GM12892 (cell line): ENCODE results near the gene KATNB1.

Source experiments
- POLR2A ChIP-seq: IDR thresholded peaks from 2 replicates; pipeline ENCODE4 v1.6.1; 2011; ENCODE audit warnings: low read depth, low read length, control low read depth
- POLR2AphosphoS5 ChIP-seq: IDR thresholded peaks from 2 replicates; pipeline ENCODE4 v1.6.1; 2011; ENCODE audit warnings: low read depth, low read length, control low read depth

DNA sequence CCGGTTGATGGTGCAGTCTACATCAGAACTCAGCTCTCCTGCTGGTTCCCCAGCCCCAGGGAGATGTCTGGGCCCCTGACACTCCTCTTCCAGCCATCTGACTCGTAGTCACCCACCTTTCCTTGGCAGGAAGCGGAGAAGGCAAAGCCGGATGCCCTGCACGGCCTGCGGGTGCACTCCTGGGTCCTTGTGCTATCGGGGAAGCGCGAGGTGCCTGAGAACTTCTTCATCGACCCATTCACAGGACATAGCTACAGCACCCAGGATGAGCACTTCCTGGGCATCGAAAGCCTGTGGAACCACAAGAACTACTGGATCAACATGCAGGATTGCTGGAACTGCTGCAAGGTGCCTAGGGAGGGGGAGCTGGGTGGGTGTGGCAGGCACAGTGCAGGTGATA is 28.2 kb upstream of the KATNB1 start:
- TF ChIP-seq POLR2AphosphoS5 (no peak), POLR2A (no peak)
